ENCODE results near the gene DTHD1. TPM values are rescaled to one million over a fixed set of nuclear protein-coding genes. Genes with fewer than 3 reads are reported as not detected.

The DTHD1 gene
- total RNA-seq, 3 donors from 2014 or later (not counting 1 experiment from before 2014, with no cell fraction given): 67.0 to 95.4 (median 81.5) TPM

- DNase-seq (peak; percentile 63 to 87), ATAC-seq (peak; percentile 70 to 86 (median 86))
- no peaks in the 10 kb centered on the region for H3K9me3 ChIP-seq (ENCODE audit: control insufficient read depth, insufficient read depth, low read length)
- TF ChIP-seq CTCF (IDR thresholded peaks at IDR 0.05): peak; percentile 90
- Mint-ChIP-seq H3K4me3 (no peak overlapping the region), H3K27me3 (ENCODE audit: low read depth in 2 of 2) (no peaks in the 10 kb centered on the region), H3K27ac (peak overlapping the region in 1 of 2 donors; percentile 41), H3K9me3 (no peaks in the 10 kb centered on the region), H3K36me3 (no peaks in the 10 kb centered on the region), H3K4me1 (peaks cover 5 to 12% of the 10 kb centered on the region in 2 donors)
- H3K36me3 ChIP-seq (ENCODE audit: control insufficient read depth, insufficient read depth, low read length): no peaks in the 10 kb centered on the region
- no peaks in the 10 kb centered on the region for H3K27me3 ChIP-seq (ENCODE audit: control insufficient read depth, insufficient read depth, low read length)
- no peak overlapping the region for H3K27ac ChIP-seq (ENCODE audit: low read length)
- WGBS (ENCODE audit: insufficient coverage): 20% methylated on average over 2 of the region's 2 CpGs
- H3K4me1 ChIP-seq (ENCODE audit: control insufficient read depth, insufficient read depth, low read length): no peaks in the 10 kb centered on the region
- no peak overlapping the region for H3K4me3 ChIP-seq (ENCODE audit: low read length)
- intact Hi-C loops (cut with micrococcal nuclease): loop anchor here (1.0 kb wide), 1 partner anchor 48 kb away; no protein-coding TSS in a partner anchor
Observed at GRCh38 chr4:36351082-36351666, 69.8 kb downstream of the DTHD1 start.

- no peak for ATAC-seq
- DNase-seq: no peak
- Histone ChIP-seq H3K27ac (ENCODE audit: low read length) (no peak overlapping the region), H3K36me3 (ENCODE audit: control insufficient read depth, insufficient read depth, low read length) (no peaks in the 10 kb centered on the region), H3K9me3 (ENCODE audit: control insufficient read depth, insufficient read depth, low read length) (no peaks in the 10 kb centered on the region), H3K27me3 (ENCODE audit: control insufficient read depth, insufficient read depth, low read length) (no peaks in the 10 kb centered on the region), H3K4me3 (ENCODE audit: low read length) (no peak overlapping the region), H3K4me1 (ENCODE audit: control insufficient read depth, insufficient read depth, low read length) (no peaks in the 10 kb centered on the region)
- whole genome bisulfite sequencing (ENCODE audit: insufficient coverage): no CpG with 5 or more reads among the region's 2 CpGs
- no peak overlapping the region for H3K27ac Mint-ChIP-seq
- peaks cover 4% of the 10 kb centered on the region in 2 donors for H3K4me1 Mint-ChIP-seq
- intact Hi-C loops (cut with micrococcal nuclease): no loop called here
- TF ChIP-seq CTCF (IDR thresholded peaks at IDR 0.05): no peak
- no peaks in the 10 kb centered on the region for H3K9me3 Mint-ChIP-seq
- no peaks in the 10 kb centered on the region for H3K36me3 Mint-ChIP-seq
- H3K27me3 Mint-ChIP-seq (ENCODE audit: low read depth in 2 of 2): no peaks in the 10 kb centered on the region
- H3K4me3 Mint-ChIP-seq: no peak overlapping the region
Observed at GRCh38 chr4:36353998-36354397, 72.6 kb downstream of the DTHD1 start.

- 98% methylated on average over 4 of the region's 4 CpGs for WGBS (ENCODE audit: insufficient coverage)
- Histone ChIP-seq H3K36me3 (ENCODE audit: control insufficient read depth, insufficient read depth, low read length) (no peaks in the 10 kb centered on the region), H3K4me1 (ENCODE audit: control insufficient read depth, insufficient read depth, low read length) (no peaks in the 10 kb centered on the region), H3K27ac (ENCODE audit: low read length) (no peak overlapping the region), H3K4me3 (ENCODE audit: low read length) (no peak overlapping the region), H3K27me3 (ENCODE audit: control insufficient read depth, insufficient read depth, low read length) (no peaks in the 10 kb centered on the region), H3K9me3 (ENCODE audit: control insufficient read depth, insufficient read depth, low read length) (no peaks in the 10 kb centered on the region)
- H3K27me3 Mint-ChIP-seq (ENCODE audit: low read depth in 2 of 2): peaks cover 0 to 4% of the 10 kb centered on the region in 2 donors
- DNase-seq (no peak), ATAC-seq (no peak)
- intact Hi-C loops (cut with micrococcal nuclease): no loop called here
- no peaks in the 10 kb centered on the region for H3K4me1 Mint-ChIP-seq
- no peak for TF ChIP-seq CTCF (IDR thresholded peaks at IDR 0.05)
- no peaks in the 10 kb centered on the region for H3K36me3 Mint-ChIP-seq
- H3K9me3 Mint-ChIP-seq: no peaks in the 10 kb centered on the region
- no peak overlapping the region for H3K27ac Mint-ChIP-seq
- no peak overlapping the region for H3K4me3 Mint-ChIP-seq
Observed at GRCh38 chr4:36358173-36358572, 76.8 kb downstream of the DTHD1 start.

- ATAC-seq: no peak
- Histone ChIP-seq H3K4me3 (ENCODE audit: low read length) (no peak overlapping the region), H3K9me3 (ENCODE audit: control insufficient read depth, insufficient read depth, low read length) (no peaks in the 10 kb centered on the region), H3K36me3 (ENCODE audit: control insufficient read depth, insufficient read depth, low read length) (no peaks in the 10 kb centered on the region), H3K4me1 (ENCODE audit: control insufficient read depth, insufficient read depth, low read length) (no peaks in the 10 kb centered on the region), H3K27me3 (ENCODE audit: control insufficient read depth, insufficient read depth, low read length) (no peaks in the 10 kb centered on the region), H3K27ac (ENCODE audit: low read length) (no peak overlapping the region)
- Mint-ChIP-seq H3K9me3 (no peaks in the 10 kb centered on the region), H3K4me3 (no peak overlapping the region), H3K4me1 (no peaks in the 10 kb centered on the region), H3K27ac (no peak overlapping the region), H3K36me3 (no peaks in the 10 kb centered on the region), H3K27me3 (ENCODE audit: low read depth in 2 of 2) (peaks cover 0 to 4% of the 10 kb centered on the region in 2 donors)
- no peak for DNase-seq
- TF ChIP-seq CTCF (IDR thresholded peaks at IDR 0.05): no peak
- intact Hi-C loops (cut with micrococcal nuclease): no loop called here
Observed at GRCh38 chr4:36360755-36361154, 79.3 kb downstream of the DTHD1 start.
